Nephron progenitor cell (in vitro differentiated cells): ENCODE data around the gene ASPG.

Experiments used
- DNase-seq: peaks from one replicate; pipeline ENCODE4 v3.0.0; 2021
- H3K27ac Mint-ChIP-seq: 2 replicates; pipeline ENCODE4 v1.8.0; 2021; ENCODE audit warnings: mild to moderate bottlenecking, moderate library complexity, mixed read lengths
- H3K27me3 Mint-ChIP-seq: 2 replicates; pipeline ENCODE4 v1.8.0; 2021; ENCODE audit warnings: mild to moderate bottlenecking, low read depth, mixed read lengths; ENCODE audit not compliant: poor library complexity
- H3K36me3 Mint-ChIP-seq: 2 replicates; pipeline ENCODE4 v1.8.0; 2021; ENCODE audit warnings: low read depth, mixed read lengths
- H3K4me1 Mint-ChIP-seq: 2 replicates; pipeline ENCODE4 v1.8.0; 2021; ENCODE audit warnings: mixed read lengths
- H3K4me3 Mint-ChIP-seq: 2 replicates; pipeline ENCODE4 v1.8.0; 2021; ENCODE audit warnings: mild to moderate bottlenecking, moderate library complexity, mixed read lengths
- H3K9me3 Mint-ChIP-seq: 2 replicates; pipeline ENCODE4 v1.8.0; 2021; ENCODE audit warnings: mild to moderate bottlenecking, moderate library complexity, mixed read lengths
- TF ChIP-seq, protein P1 (sequence below): fragments of 200-600 bp; sonication (generic); IDR thresholded peaks from 2 replicates; pipeline ENCODE4 v1.5.0; 2021; ENCODE audit warnings: antibody characterized with exemption

Gene ASPG

DNA sequence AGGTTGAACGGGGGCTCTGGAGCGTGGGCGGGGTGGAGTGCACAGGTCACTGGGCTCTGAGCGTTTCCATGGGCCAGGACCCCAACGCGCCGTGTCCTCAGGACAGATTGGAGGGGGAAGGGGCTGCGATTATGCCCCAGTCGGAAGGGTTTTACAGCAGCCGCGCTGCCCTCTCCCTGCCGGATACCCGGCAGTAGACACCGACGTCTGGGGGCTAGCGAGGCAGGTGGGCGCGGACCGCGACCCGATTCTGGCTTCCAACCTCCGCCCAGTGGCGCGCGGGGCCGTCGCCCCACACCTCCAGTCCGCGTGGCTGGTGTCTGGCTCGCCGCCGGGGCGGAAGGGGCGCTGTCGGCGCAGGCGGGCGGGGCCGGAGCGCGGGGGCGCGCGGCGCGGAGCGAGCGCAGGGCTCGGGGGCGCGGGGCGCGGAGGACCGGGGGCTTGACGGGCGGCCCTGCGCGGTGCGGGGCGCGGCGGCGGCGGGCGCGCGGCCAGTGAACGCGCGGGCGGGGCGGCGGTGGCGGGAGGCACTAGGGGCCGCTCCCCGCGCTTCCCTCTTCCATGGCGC is 50.5 kb downstream of the ASPG start:
- Mint-ChIP-seq H3K36me3 (no peaks in the 10 kb centered on the region), H3K27ac (no peak overlapping the region), H3K4me1 (peaks cover 12% of the 10 kb centered on the region), H3K9me3 (no peaks in the 10 kb centered on the region), H3K4me3 (no peak overlapping the region), H3K27me3 (peaks cover 85% of the 10 kb centered on the region)
- TF ChIP-seq, protein P1, sequence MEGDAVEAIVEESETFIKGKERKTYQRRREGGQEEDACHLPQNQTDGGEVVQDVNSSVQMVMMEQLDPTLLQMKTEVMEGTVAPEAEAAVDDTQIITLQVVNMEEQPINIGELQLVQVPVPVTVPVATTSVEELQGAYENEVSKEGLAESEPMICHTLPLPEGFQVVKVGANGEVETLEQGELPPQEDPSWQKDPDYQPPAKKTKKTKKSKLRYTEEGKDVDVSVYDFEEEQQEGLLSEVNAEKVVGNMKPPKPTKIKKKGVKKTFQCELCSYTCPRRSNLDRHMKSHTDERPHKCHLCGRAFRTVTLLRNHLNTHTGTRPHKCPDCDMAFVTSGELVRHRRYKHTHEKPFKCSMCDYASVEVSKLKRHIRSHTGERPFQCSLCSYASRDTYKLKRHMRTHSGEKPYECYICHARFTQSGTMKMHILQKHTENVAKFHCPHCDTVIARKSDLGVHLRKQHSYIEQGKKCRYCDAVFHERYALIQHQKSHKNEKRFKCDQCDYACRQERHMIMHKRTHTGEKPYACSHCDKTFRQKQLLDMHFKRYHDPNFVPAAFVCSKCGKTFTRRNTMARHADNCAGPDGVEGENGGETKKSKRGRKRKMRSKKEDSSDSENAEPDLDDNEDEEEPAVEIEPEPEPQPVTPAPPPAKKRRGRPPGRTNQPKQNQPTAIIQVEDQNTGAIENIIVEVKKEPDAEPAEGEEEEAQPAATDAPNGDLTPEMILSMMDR: no peak
- peak; percentile 67 for DNase-seq

DNA sequence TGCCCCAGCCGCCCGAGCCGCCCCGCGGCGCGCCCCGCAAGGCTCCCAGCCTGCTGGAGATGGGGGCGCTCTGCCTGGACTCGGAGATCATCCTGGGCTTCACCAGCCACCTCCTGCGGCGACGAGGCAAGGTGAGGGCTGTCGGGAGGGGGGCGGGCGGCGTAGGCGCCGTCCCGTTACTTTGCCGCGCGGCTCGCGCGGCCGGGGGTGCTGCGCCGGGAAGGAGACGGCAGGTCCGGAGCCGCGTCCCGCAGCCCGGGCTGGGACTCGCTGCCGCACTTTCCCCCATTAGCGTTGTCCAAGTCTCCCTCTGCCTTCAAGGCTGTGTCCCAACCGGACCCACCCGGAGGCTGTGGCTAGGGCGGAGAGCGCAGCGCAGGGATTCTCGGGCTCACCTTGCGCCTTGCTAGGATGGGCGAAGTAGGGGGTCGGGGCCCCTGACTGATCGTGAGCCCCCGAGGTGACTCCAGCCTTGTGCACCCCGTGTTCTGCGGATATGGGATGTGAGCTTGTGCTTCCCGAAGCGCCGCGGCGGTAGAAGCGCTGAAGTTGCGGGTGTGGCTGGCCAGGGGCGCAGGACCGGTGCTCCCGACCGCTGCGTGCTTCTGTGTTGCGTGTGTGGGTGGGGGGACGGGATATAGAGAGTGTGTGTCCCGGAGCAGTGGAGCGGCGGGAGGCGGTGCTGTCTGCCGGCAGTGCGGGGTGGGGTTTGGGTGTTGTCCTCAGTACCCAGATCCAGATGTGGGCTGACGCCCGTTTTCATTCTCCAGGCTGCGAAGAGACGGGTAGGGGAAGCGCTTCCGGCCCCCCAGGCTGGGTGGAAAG is 51.2 kb downstream of the ASPG start:
- no peaks in the 10 kb centered on the region for H3K36me3 Mint-ChIP-seq
- H3K4me1 Mint-ChIP-seq: peaks cover 12% of the 10 kb centered on the region
- TF ChIP-seq, protein P1: no peak
- H3K9me3 Mint-ChIP-seq: no peaks in the 10 kb centered on the region
- DNase-seq: peak; percentile 24
- H3K27me3 Mint-ChIP-seq: peaks cover 81% of the 10 kb centered on the region
- H3K27ac Mint-ChIP-seq: no peak overlapping the region
- H3K4me3 Mint-ChIP-seq: peak overlapping the region; percentile 64

DNA sequence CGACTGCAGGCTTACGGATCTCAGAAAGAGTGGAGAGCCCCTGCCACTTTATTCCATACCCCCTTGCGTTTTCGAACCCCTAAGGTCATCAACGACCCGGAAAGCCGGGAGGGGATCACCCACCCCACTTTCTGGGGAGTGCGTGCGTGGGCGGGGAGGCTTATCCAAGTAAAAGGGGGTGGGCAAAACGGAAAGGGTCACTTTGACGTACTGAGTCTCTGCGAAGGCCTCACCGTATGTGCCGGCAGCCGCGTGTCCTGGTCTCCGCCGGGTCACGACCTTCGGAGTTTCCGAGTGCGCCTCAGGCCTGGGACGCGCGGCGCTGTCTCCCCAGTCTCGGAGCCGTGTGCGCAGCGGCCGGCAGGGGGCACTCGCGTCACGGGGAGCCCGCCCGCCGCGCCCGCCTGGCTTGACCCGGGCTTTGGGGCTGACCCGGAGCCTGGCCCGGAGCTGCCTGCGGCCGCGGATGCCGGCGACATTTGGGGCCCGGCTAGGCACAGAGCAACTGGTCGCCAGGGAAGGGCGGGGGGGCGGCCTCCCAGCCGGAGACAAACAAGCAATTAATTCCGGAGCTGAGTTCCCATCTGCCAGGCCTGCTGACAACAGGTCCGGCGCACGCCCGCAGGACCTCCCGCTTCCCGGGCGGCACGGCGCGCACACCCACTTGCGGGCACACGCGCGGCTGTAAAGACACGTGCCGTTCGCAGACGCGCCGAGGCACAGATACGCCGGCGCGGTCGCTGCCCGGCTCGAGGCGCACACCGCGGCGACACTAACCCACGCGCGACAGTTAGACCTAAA is 52.0 kb downstream of the ASPG start:
- H3K4me3 Mint-ChIP-seq: peak overlapping the region; percentile 64
- no peaks in the 10 kb centered on the region for H3K36me3 Mint-ChIP-seq
- DNase-seq: peak; percentile 91
- TF ChIP-seq, protein P1: peak; percentile 86
- H3K27ac Mint-ChIP-seq: no peak overlapping the region
- peaks cover 73% of the 10 kb centered on the region for H3K27me3 Mint-ChIP-seq
- H3K9me3 Mint-ChIP-seq: no peaks in the 10 kb centered on the region
- peaks cover 12% of the 10 kb centered on the region for H3K4me1 Mint-ChIP-seq

DNA sequence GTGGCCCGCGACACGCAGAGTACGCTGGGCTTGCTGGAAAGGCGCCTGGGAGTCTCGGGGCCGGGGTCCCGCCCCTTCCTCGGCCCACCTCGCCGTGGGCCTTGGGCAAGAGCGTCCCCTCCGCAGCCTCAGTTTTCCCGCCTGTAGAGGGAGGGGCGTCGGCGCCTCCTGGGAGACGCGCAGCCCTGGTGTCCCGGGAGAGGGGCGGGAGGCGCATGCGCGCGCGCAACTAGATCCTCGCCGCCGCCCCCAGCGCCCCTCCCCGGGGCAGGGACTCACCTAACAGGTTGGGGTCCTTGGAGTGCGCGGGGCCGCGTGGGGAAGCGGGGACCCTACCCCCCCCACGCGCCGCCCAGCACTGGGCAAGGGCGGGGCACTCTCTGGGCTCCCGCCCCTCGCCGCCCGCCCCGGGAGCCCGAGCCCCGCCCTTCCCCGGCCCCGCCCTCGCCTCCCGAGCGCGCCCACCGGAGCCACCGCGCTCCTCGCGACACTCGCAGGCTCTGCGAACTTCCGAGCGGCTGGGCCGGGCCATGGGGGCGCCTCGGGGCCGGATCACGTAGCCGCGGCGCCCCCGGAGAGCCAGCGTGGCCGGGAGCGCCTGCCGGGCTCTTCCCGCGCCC is 52.7 kb downstream of the ASPG start, which contains the start of gene KIF26A:
KIF26A (plus strand) TSS at position 490 of the 620 bp plus-strand sequence. CDS start 136 bp downstream, outside the sequence.
- Mint-ChIP-seq H3K27ac (no peak within 1 kb of the TSS), H3K9me3 (no peaks in the 10 kb centered on the region), H3K36me3 (no peaks in the 10 kb centered on the region), H3K27me3 (peaks cover 70% of the 10 kb centered on the region), H3K4me1 (peaks cover 12% of the 10 kb centered on the region), H3K4me3 (peak within 1 kb of the TSS; percentile 69)
- TF ChIP-seq, protein P1: no peak
- peak; percentile 81 for DNase-seq

DNA sequence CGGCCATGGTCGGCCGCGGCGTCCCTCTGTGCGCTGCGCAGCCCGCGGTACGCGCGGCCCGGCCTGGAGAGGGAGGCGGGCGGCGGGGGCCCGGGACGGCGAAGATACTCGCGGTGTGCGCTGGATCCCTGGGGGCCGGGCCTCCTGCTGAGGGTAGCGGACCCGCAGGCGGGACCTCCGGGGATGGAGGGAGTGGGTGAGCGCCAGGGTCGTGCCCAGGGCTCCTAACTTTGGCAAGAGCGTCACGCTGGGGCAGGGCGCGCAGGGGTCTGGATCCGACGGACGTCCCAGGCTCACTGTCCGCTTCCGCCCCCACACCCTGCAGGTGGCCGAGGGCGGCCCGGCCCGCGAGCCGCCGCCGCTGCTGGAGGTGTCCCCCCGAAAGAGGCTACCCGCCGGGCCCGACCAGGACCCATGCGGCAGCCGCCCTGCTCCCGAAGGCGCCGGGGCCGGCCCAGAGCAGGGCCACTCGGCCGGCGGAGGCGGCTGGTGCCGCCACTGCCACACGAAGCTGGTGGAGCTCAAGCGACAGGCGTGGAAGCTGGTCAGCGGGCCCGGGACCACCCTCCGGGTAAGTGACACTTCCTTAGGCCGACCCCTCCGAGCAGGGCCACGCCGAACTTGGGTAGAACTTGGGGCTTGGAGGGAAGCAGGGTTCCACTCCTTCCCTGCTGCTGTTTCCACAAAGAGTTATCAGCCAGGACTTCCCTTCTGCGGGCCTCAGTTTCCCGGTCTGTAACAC is 53.4 kb downstream of the ASPG start:
- TF ChIP-seq, protein P1: no peak
- peak; percentile 58 for DNase-seq
- peaks cover 64% of the 10 kb centered on the region for H3K27me3 Mint-ChIP-seq
- no peaks in the 10 kb centered on the region for H3K36me3 Mint-ChIP-seq
- H3K9me3 Mint-ChIP-seq: no peaks in the 10 kb centered on the region
- H3K27ac Mint-ChIP-seq: no peak overlapping the region
- peaks cover 12% of the 10 kb centered on the region for H3K4me1 Mint-ChIP-seq
- peak overlapping the region; percentile 69 for H3K4me3 Mint-ChIP-seq
